OCI-LY3 (cell line): ENCODE results near the gene PLXDC2.

Experiments
- H2AFZ ChIP-seq: fragments of 200-600, 300-600 bp; shearing (Covaris generic); 2 replicates; pipeline ENCODE4 v1.6.0; 2014; ENCODE audit warnings: antibody characterized with exemption, low read depth, low read length
- H3K27ac ChIP-seq: fragments of 200-600, 300-600 bp; sonication (generic); 2 replicates; pipeline ENCODE4 v1.5.1; 2014; ENCODE audit warnings: mild to moderate bottlenecking, low read length, moderate library complexity, mixed read lengths
- H3K27me3 ChIP-seq: fragments of 200-600, 300-600 bp; sonication (generic); 2 replicates; pipeline ENCODE4 v1.6.1; 2014; ENCODE audit warnings: low read depth, low read length, mixed read lengths
- H3K36me3 ChIP-seq: fragments of 200-600, 300-600 bp; sonication (generic); replicated peaks from 2 replicates; pipeline ENCODE3; 2014; ENCODE audit warnings: low read depth, low read length, mixed read lengths
- H3K4me1 ChIP-seq: fragments of 300-600, 200-600 bp; sonication (generic); 2 replicates; pipeline ENCODE4 v1.6.1; 2014; ENCODE audit warnings: low read length, mixed read lengths
- H3K4me2 ChIP-seq: fragments of 200-600, 300-600 bp; sonication (generic); 2 replicates; pipeline ENCODE4 v1.6.1; 2014; ENCODE audit warnings: low read length, mixed read lengths
- H3K4me3 ChIP-seq: fragments of 300-600, 200-600 bp; sonication (generic); 2 replicates; pipeline ENCODE4 v1.5.1; 2014; ENCODE audit warnings: antibody characterized with exemption, mild to moderate bottlenecking, low read length, moderate library complexity
- H3K79me2 ChIP-seq: fragments of 300-600, 200-600 bp; shearing (Covaris generic); 2 replicates; pipeline ENCODE4 v1.6.1; 2014; ENCODE audit warnings: mild to moderate bottlenecking, low read length, mixed read lengths
- H3K9ac ChIP-seq: fragments of 300-600, 200-600 bp; shearing (Covaris generic); 2 replicates; pipeline ENCODE4 v1.6.0; 2014; ENCODE audit warnings: mild to moderate bottlenecking, low read length, moderate library complexity
- H3K9me3 ChIP-seq: fragments of 200-600, 300-600 bp; shearing (Covaris generic); 2 replicates; pipeline ENCODE4 v1.6.1; 2014; ENCODE audit warnings: low read length, mixed read lengths; ENCODE audit not compliant: insufficient read depth
- H4K20me1 ChIP-seq: fragments of 200-600, 300-600 bp; sonication (generic); 2 replicates; pipeline ENCODE4 v1.6.1; 2016; ENCODE audit warnings: low read length, mixed read lengths; ENCODE audit not compliant: insufficient read depth
- CTCF ChIP-seq: fragments of 200-600, 300-600 bp; sonication (generic); IDR thresholded peaks from 2 replicates; pipeline ENCODE4 v1.5.1; 2014; ENCODE audit warnings: antibody characterized with exemption, low read length, low read depth
- EZH2phosphoT487 ChIP-seq: fragments of 200-600 bp; shearing (Covaris generic); IDR thresholded peaks from 2 replicates; pipeline ENCODE4 v1.6.1; 2018; ENCODE audit warnings: antibody characterized with exemption, mixed run types, low read depth

PLXDC2 gene

DNA sequence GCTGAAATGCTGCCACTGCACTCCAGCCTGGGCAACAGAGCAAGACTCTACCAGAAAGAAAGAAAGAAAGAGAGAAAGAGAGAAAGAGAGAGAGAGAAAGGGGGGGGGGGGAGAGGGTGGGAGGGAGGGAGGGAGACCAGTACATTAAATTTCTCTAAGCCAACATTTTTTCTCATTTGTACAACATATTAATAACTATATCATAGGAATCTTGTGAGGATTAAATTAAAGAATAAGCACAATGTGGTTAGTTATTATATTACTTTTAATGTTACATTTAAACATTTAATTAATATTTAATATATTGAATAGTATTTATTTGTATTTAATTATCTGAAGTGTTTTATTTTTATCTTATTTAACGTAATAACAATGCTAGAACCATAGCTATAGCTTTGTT lies 53.1 kb downstream of the PLXDC2 start:
- H3K9me3 ChIP-seq, result no peaks in the 10 kb centered on the region
- no peak overlapping the region for H3K27ac ChIP-seq
- H3K9ac ChIP-seq, result no peak overlapping the region
- H3K79me2 ChIP-seq, result no peaks in the 10 kb centered on the region
- no peak overlapping the region for H3K4me2 ChIP-seq
- H3K36me3 ChIP-seq, result no peaks in the 10 kb centered on the region
- H3K4me3 ChIP-seq, result no peak overlapping the region
- no peak overlapping the region for H2AFZ ChIP-seq
- no peak for TF ChIP-seq EZH2phosphoT487
- no peak for TF ChIP-seq CTCF
- no peaks in the 10 kb centered on the region for H3K4me1 ChIP-seq
- H3K27me3 ChIP-seq, result no peaks in the 10 kb centered on the region
- H4K20me1 ChIP-seq, result no peaks in the 10 kb centered on the region

DNA sequence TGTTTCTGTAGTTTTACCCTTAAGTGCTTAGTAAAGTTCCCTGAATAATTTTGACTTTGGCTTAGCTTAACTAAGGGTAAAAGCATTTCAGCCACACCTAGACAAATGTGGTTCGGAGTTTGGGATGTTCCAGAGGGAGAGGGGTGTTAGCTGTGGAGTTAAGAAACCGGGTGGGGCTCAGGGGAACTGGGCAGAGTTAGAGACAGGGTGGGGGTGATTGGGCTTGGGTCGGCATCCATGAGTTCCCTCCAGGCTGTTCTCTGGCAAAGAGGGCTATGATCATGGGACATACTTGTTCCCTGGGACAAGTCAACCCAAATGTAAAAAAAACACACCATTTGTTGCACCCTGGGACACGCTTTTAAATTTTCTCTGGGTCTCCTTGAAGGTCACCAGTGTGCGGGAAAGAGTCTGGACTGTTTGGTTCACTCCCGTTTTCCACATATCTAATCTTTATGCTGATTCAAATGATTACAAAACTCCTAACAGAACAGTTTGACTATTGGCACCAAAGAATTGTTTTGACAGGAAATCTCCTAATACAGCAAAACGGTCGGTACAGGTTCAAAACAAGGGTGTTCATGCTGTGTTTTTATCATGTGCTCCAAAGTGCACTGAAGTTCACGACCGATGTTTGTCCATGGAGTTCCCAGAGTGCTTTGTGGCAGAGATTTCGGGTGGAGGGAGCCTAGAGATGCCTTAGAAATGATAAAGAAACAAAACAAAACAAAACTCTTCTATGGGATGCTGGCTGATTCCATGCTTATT lies 56.5 kb downstream of the PLXDC2 start:
- no peaks in the 10 kb centered on the region for H3K36me3 ChIP-seq
- H3K27me3 ChIP-seq, result no peaks in the 10 kb centered on the region
- H2AFZ ChIP-seq, result no peak overlapping the region
- H4K20me1 ChIP-seq, result no peaks in the 10 kb centered on the region
- no peak for TF ChIP-seq CTCF
- TF ChIP-seq EZH2phosphoT487, result no peak
- H3K9ac ChIP-seq, result no peak overlapping the region
- H3K9me3 ChIP-seq, result no peaks in the 10 kb centered on the region
- no peaks in the 10 kb centered on the region for H3K79me2 ChIP-seq
- no peak overlapping the region for H3K4me3 ChIP-seq
- H3K4me1 ChIP-seq, result no peaks in the 10 kb centered on the region
- H3K4me2 ChIP-seq, result no peak overlapping the region
- H3K27ac ChIP-seq, result no peak overlapping the region

DNA sequence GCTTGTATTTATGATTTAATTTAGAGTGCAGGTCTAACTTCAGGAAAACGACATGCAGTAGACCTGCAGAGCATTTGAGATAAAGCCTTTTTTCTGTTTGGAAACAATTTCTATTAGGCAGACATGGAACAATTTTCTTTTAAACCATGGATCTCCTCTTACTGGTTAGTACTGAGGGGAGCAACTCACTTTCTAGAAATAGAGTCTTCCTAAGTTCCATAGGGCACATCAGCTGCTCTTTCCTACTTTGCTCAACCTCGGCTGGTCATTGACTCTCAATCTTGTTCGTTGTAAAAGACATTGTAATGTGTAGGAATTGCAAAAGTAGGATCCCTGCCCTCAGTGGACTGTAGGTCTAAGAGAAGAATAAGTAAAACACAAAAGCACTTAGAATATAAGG lies 58.0 kb downstream of the PLXDC2 start:
- Histone ChIP-seq H3K4me3 (no peak overlapping the region), H3K9me3 (no peaks in the 10 kb centered on the region), H3K4me1 (no peaks in the 10 kb centered on the region), H4K20me1 (no peaks in the 10 kb centered on the region), H3K9ac (no peak overlapping the region), H2AFZ (no peak overlapping the region), H3K36me3 (no peaks in the 10 kb centered on the region), H3K4me2 (no peak overlapping the region), H3K27ac (no peak overlapping the region), H3K79me2 (no peaks in the 10 kb centered on the region), H3K27me3 (no peaks in the 10 kb centered on the region)
- no peak for TF ChIP-seq EZH2phosphoT487
- TF ChIP-seq CTCF, result no peak

GRCh38 chr10:19874791-19875190 lies 58.6 kb downstream of the PLXDC2 start:
- H3K27me3 ChIP-seq, result no peaks in the 10 kb centered on the region
- H3K27ac ChIP-seq, result no peak overlapping the region
- H3K9me3 ChIP-seq, result no peaks in the 10 kb centered on the region
- no peak overlapping the region for H3K9ac ChIP-seq
- no peaks in the 10 kb centered on the region for H3K4me1 ChIP-seq
- H3K4me3 ChIP-seq, result no peak overlapping the region
- H4K20me1 ChIP-seq, result no peaks in the 10 kb centered on the region
- no peaks in the 10 kb centered on the region for H3K79me2 ChIP-seq
- H3K4me2 ChIP-seq, result no peak overlapping the region
- H3K36me3 ChIP-seq, result no peaks in the 10 kb centered on the region
- no peak for TF ChIP-seq EZH2phosphoT487
- no peak for TF ChIP-seq CTCF
- no peak overlapping the region for H2AFZ ChIP-seq
